Measurements from ENCODE around the gene MTSS2.
A peak's percentile ranks its signal among the peaks of the same experiment; 100 is the strongest.

Gene MTSS2

DNA sequence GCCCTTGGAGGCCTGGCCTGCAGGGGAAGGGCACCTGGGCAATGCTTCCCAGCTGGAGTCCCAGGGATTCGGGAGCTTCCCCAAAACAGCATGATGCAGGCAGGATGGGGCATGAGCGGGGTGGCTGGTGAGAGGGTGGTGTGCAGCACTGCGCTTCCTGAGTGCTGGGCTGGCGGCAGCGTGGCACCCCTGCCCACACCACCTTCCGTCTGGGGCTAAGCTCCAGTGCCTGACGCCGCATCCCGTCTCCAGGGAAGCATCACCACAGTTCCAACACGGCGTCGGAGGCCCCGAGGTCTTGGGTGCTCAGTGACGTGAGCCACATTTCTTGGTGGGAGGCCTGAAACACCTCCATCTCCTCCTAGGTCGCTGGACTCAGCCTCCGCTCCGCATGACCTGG lies 13.8 kb upstream of the MTSS2 start:
- no peak for DNase-seq

DNA sequence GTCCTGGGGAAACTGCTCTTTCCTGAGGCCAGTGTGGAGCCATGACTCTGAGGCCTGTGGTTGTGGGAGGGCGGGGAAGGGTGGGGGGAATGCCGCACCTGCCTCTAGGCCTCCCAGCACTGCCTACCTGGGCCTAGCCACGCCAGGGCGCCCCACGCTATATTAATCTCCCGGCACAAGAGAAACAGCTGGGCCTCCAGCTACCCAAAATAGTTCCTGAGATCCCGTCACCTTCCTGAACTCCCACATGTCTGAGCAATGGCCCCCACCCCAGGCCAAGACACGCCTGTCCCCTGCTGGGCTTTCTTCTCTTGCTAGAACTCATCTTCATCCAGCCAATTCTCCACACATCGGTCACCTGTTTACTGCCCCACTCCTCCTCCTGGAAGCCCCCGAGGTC lies 13.0 kb upstream of the MTSS2 start:
- no peak for DNase-seq

DNA sequence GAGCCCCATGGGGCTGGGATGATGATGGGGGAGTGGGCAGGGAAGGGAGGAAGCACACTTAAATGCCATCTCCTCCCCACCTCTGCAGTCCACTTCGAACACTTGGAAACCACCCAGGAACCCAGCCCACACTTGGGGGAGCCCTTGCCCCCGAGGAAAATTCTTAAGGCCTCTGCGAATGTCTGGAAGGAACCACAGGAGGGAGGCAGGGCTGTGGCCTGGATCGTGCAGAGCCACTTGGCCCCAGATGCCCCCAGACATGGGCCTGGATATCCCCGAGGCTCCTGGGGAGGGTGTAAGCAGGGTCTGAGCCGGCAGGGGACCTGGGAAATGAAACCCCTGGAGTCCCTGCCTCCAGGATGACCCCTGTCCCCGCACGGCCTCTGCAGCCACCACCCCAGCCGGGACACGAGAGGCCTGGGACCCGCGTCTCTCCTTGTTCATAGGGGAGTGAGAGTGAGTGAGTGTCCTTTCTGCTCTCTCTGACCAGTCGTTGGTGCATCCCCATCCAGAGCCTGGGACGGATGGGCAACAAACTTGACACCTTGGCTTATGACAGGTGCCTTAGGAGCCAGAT lies 11.8 kb upstream of the MTSS2 start:
- DNase-seq = no peak

DNA sequence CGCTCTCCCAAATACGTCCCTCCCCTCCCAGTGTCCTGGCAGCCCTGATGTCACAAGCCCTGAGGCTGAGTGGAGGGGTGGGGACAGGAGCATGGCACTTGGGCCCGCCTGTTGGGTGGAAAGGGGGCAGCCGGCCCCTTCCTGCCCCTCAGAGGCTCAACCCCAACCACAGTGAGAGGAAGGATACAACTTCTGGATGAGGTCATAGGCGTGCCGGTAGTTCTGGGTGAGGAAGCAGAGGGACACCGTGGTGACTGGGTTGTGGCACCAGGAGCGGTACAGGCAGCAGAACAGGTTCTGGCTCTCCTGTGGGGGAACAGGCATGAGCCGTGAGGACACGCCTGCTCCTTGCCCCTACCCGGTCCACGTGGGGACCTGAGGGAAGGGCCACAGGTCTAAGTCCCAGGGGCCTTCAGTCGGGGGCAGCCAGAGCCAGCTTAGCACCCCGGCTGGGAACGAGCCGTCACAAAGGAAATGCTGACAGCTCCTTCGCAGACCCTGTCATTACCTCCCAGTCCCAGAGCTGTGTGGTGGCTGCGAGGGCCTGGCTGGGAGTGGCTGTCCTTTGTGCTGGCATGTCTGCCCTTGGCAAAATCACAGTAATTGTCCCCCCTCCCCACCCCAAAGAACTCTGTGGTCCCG lies 11.2 kb upstream of the MTSS2 start:
- peak; percentile 2 for DNase-seq

DNA sequence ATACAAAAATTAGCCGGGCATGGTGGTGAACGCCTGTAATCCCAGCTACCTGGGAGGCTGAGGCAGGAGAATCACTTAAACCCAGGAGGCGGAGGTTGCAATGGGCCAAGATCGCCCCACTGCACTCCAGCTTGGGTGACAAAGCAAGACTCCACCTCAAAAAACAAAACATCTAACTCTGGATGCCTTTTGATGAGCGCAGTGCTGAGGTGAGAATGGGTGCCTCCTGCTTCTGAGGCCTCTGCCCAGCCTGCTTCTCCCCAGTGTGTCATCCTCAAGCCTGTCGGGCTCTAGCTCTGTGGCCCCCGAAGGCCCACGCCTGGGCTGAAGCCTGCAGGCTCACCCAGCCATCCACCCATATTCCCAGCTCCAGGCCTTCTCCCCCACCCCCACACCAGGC lies 10.5 kb upstream of the MTSS2 start:
- DNase-seq = no peak

DNA sequence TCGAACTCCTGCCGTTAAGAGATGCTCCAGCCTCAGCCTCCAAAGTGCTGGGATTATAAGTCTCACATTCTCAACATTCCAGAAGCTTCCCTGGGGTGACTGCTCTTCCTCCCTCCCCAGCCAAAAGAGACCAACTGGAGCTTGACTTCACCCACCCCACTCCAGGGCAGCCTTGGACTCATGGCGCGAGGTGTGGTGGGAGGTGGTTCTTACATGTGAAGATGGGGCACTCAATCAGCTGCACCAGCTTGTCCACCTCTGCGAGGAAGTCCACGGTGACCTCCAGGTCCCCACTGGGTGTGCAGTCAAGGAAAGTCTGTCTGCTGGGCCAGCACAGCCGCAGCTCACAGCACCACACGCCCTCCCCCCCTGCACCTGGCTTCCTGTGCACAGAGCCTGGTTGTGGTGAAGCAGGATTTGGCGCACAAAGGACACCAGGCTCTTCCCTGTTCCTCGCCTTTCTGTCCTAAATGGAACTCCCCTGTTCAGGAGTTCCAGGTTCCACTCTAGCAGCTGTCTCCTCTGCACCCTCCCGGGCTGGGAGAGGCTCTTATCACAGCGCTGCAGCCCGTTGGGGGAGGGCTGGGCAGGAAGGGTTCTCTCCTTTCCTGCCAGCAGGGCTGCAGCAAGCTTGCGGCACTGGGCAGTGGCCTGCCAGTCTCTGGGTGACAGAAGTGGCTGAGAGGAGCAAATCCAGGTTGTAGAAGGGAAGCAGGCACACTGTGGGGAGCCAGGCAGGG lies 9.6 kb upstream of the MTSS2 start:
- DNase-seq = no peak

DNA sequence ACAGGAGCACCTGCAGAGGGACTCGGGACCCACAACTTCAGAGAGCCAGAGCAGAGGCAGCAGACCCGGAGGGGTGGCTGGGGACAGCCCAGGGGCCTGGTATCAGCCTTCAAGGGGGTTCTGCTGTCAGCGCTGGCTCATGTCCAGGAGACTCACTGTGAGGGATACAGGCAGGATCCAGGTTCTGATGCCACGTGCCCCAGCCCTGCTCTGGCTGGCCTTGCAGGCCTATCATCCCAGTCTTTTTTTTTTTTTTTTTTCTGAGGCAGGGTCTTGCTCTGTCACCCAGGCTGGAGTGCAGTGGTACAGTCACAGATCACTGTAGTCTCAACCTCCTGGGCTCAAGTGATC lies 9.0 kb upstream of the MTSS2 start:
- no peak for DNase-seq

DNA sequence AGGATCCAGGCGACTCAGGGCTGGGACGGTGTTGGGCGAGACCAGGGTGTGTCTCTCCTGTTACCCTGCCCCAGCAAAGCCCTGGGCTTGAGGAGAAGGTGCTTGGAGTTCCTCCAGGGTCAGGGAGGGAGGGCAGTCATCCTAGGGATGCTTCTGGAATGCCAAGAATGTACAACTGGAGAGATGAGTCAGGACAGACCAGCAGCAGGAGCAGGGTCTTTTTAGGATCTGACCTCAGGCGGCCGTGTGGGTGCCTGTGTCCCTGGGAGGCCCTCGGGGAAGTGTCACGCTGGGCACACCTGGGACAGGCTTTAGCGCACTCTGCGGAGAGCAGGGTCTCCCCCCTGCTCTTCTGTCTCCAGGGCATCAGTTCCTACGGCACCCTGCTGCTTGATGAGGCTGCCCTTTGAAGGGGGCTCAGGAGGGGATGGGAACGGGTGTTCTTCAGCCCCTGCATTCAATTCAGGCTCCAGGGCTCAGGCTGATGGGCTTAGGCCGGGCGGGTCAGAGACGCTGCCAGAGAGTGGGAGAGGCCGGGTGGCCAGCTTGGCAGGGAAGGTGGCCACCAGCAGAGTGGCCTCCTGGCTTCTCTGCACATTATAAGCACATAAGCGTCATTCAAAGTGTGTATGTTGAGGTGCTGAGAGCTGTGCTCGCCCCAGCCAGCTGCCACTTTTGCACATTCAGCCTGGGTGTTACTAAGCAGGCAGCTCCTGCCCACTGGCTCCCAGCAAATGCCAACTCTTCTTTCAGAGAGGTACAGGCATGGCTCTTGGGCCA lies 8.4 kb upstream of the MTSS2 start:
- no peak for DNase-seq

DNA sequence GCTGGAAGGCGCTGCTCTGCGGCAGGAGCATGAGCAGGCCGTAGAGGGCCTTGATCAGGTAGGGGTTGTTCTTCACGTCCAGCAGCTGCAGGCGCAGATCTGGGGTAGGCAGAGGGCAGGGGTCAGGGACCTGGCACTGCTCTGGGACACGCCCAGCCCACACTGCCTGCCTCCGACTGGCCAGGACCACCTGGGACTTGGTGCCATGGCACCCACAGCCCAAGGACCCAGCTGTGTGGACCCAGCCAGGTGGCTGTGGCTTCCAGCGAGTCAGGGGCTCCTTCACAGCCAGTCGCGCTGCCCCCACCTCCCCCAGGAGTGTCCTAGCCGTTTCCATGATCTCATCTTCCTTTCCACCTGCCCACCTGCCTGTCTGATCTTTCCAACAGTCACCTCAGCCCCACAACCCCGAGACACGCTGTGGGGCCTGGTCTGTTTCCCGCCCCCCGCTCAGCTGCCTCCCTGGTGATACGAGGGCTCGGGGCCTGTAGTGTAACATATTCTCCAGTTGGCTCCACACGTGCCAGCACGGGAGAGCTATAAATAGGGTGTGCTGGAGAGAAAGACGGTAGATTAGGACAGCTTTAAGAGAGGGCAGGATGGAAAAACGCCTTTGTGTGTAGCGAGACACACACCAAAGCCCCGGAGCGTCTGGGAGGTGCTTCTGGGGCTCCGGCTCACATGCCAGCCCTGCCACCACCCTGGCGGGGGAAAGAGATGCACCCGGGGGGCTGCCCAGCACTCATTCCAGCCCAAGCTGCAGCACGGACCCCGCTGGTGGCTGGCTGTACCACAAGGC lies 7.2 kb upstream of the MTSS2 start:
- no peak for DNase-seq

DNA sequence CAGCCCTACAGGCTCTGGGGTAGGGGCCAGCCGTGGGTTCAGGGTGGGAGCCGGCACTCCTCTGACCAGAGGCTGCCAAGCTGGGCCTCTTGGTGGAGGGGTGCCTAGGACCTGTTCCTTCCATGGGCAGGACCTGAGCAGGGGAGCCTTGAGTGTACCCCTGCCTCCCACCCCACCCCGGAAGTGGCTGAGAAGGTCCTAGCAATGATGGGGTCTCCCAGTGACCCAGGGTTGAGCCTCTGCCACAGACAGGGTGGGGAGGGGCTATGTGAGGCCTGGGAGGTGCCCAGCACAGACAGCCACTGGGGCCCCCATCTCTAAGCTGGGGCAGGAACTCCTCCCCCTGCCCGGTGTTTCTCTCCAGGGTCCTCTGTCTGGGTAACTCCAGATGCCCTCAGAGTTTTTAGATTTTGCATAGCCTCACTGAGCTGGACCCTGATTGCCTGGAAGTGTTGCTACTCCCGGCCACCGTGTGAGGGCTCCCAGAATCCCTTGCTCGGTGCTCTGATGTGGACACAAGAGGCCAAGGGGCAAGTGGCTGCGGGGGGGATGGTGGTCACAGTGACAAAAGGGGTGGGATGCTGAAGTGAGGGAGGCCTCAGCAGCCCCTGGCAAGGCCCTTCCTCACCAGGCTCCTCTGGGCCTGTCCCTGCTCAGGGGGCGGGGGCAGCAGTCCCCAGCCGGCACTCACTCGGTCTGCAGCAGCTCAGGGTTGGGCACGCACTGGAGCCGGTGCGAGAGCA lies 6.4 kb upstream of the MTSS2 start:
- DNase-seq = no peak

DNA sequence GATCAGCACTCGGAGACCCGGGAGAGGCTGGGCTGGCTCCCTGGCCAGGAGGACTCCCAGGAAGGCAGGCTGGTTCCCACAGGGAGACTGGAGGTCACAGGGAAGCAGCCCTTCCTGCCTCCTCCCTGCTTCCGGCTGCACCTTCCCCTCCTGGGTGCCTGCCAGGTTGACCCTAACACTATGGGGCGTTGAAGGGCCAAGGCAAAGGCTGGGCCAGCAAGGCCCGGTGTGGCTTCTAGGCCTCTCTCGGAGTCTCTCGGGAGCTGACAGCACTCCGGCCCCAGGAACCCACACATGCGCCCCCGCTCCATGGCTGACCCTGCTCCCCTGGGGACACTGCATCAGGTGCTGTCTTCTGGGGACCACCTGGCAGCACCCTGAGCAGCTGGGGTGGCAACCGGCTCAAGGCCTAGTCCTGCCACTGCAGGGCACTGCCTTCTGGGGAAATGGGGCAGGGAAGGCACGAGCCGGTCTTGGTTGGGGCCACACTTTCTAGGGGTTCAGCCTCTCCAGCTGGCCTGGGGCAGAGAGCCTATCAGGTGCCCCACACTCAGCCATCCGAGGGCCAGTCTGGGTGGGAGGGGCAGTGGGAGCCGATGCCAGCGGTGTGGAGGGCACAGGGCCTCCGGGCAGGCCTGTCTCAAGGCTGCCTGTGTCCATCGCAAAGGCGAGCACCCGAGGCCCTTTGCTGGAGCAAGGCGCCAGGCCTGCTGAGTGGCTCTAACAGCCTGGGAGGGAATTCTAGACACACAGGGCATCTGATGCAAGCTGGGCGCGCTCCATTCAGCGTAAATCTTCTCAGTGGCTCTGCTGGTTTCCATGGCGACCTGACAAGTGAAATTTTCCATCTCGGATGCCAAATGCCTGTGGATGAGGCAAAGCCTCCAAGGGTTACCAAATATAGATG lies 5.6 kb upstream of the MTSS2 start:
- DNase-seq = no peak

DNA sequence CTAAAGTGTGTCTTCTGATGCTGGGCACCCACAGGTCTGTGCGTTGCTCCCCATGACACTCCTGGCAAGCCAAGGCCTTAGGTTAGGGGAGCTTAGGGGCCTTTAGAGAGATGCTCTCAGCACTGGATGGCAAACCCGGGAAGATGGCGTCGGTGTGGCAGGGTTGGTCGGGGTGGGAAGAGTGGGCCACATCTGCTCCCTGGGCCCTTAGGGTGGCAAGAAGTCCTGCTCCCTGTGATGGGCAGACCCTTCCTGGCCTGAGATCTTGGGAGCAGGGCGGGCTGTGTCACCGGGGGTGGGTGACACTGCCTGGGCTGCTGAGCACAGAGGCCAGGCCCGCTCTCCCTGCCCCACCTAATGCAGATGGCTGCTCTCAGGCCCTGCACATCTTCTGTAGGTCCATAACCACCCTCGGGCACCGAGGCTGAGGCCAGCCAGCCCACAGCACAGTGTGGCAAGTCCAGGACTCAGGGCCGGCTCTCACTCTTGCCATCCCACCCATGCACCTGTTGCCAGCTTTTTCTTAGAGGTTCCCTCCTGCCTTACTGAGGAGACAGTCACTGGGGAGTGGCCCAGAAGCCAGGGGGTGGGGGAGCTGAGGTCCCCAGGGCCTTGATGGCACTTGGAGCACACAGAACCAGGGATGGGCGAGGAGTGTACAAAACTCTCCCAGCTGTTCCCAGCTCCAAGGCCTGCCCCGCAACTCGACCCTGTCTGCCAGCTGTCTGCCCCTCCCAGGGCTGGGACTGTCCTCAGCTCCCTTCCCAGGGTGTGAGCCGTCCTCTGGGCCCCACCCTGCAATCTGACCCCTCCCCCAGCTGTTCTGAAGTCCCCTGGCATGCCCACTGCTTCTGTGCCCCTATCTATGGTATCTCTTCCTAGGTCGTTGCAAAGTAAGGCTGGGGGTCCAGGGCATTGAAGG lies 4.4 kb upstream of the MTSS2 start:
- DNase-seq = no peak

DNA sequence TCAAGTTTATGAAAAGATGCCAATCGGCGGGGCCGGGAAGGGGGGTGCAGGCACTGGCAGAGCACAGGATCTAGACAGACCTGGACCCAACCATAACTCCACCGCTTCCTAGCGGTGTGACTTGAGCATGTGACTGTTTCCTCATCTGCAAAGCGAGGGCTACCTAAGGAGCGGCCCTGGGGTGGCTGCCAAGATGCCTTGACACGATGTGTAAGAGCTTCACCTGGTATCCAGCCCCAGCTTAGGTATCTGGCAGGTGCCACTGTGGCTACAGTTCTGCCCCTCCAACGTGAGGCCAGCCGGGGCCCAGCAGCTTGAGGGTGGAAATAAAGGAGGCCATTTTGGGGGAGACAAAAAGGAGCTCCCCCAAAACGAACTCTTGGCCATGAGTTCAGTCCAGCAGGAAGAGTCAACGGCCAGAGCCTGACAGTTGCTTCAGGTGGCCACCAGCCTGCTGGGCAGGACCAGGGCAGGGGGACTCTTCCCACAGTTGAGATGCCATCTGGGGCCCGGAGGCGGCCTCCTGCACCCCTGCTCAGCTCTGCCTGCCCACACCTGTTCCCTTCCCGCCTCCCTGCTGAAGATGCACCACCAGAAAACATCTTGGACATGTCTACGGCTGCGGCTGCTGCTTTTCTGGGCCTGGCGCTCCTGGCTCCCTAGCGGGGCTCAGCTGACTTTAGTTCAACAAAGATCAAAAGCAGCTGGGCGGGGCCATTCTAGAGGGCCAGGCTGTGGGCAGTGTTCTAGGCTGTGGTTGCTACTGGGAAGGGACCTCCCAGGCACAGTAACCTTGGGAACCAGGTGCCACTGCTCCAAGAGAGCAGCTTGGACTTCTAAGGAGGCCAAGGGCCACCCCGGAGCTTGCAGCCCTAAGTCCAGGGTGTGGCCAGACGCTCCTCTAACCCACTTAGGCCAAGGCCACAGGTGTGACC lies 3.4 kb upstream of the MTSS2 start:
- DNase-seq = no peak

DNA sequence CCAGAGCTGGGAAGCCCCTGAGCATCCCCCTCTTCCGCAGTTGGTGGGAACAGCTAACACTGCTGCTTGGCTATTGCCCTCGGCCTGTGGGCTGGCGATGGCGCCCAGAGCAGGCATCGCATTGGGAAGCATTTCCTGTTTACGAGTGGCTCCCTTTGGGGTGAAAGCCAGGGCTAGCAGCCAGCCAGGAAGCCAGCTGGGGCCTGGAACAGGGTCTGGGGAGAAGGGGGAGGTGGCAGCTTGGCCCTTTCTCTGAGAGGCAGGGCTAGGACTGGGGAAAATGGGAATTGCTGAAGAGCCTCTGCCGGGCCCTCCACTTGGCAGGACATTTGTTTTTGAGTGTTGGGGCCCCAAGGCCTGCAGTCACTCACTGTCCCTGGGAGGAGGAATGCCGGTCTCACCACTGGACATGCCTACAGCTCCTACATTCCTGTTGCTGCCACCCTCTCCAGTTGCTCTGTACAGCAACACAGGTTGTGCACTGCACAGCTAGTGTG lies 2.4 kb upstream of the MTSS2 start:
- no peak for DNase-seq

DNA sequence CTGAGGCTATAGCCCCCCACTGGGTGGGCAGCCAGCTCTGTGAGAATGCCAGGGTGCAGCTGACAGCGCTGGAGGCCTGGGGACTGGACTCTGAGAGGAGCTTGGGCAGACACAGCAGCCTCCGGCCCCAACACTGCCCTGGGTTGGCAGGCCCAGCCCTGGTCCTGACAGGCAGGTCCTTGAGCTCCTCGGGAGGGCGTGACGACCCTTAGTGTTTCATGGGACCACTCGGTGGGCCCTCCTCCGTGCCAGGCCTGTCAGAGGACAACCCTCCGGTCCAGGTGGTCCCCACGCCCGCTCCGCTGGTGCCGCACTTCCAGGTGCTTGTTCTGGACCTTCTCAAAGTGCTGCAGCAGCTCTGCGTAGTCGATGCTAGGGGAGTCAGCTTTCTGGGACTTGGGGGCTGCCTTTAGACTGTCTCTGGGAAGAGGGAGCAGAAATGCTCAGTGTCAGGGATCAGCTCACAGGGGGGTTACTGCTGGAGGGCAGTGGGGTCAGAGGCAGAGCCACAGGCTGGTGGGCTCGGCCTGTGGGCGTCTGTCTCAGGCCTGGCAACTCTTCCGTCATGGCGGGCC lies 1.9 kb upstream of the MTSS2 start:
- DNase-seq = no peak

DNA sequence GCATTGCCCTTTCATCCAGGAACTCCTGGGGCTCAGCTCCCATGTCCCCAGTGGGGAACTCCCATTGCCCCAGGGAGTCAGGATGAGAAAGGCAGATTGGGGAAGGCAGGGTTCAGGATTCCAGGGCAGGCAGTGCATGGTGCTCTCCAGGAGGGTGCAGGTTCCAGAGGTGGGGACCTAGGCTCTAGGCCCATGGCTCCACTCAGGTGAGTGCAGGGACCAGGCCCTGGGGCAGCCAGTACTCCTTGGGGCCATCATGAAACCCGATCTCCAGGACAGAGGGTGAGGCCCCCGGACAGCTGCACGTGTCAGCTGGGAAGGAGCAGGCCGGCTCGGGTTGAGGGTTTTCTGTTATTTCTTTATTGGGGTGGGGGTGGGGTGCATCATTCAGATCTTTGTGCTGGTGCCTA lies 1.3 kb upstream of the MTSS2 start:
- no peak for DNase-seq

DNA sequence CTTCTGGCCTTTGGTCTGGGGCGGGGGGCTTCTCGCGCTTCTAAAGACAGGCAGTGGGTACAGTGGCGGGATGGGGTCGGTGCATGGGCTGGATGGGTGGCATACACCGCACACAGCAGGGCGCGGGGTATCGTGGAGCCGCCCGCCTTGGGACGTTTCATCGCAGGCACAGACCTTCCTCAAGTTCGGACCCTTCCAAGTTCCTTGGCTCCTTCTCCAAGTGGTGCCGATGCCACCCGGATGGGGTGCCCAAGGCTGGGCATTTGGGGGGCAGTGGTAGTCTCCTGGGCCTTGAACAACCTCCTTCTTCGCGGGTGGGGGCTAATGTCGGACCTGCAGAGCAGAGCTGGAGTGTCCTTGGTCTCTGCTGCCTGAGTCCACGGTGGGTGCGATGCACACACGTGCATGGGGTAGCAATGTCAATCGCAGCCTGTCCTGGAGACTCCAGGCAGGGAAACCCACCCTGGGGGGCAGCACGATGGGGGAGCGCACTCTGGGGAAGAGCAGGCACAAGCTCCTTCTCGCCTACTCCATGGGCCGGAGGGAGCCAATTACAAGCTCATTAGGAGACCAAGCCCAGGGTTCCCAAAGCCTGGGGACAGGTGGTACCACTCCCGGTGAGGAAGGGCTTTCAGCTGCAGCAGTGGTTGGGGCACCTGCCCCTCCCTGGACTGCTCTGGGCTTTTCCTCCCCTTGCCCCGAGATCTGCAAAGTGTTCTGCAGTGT lies 686 bp upstream of the MTSS2 start:
- no peak for DNase-seq
